Glutamatergic neuron (in vitro differentiated cells): Measurements from ENCODE around the gene DIAPH1. TPM values are rescaled to one million over a fixed set of nuclear protein-coding genes. Genes with fewer than 3 reads are reported as not detected.

Source experiments
- DNase-seq: peaks from one replicate; pipeline ENCODE4 v3.0.0; 2022
- H3K27ac Mint-ChIP-seq: one replicate; pipeline ENCODE4 v1.8.0; 2020; ENCODE audit warnings: mild to moderate bottlenecking, mixed read lengths, inconsistent platforms; ENCODE audit not compliant: unreplicated experiment
- H3K27me3 Mint-ChIP-seq: one replicate; pipeline ENCODE4 v1.8.0; 2020; ENCODE audit warnings: mild to moderate bottlenecking, moderate library complexity, mixed read lengths, inconsistent platforms; ENCODE audit not compliant: unreplicated experiment
- H3K36me3 Mint-ChIP-seq: one replicate; pipeline ENCODE4 v1.8.0; 2020; ENCODE audit warnings: mild to moderate bottlenecking, mixed read lengths, inconsistent platforms; ENCODE audit not compliant: unreplicated experiment
- H3K4me1 Mint-ChIP-seq: one replicate; pipeline ENCODE4 v1.8.0; 2020; ENCODE audit warnings: mild to moderate bottlenecking, low read depth, mixed read lengths, inconsistent platforms; ENCODE audit not compliant: unreplicated experiment
- H3K4me3 Mint-ChIP-seq: one replicate; pipeline ENCODE4 v1.8.0; 2020; ENCODE audit warnings: mild to moderate bottlenecking, mixed read lengths, inconsistent platforms; ENCODE audit not compliant: unreplicated experiment
- H3K9me3 Mint-ChIP-seq: one replicate; pipeline ENCODE4 v1.8.0; 2020; ENCODE audit warnings: mild to moderate bottlenecking, moderate library complexity, mixed read lengths, inconsistent platforms; ENCODE audit not compliant: unreplicated experiment
- CTCF ChIP-seq: fragments of 200-600 bp; sonication (generic); IDR thresholded peaks from one replicate; pipeline ENCODE4 v1.5.0; 2021; ENCODE audit not compliant: partially characterized antibody, unreplicated experiment
- total RNA-seq: library from RNA; stranded (reverse); fragmentation: NEBNext Ultra II Directional; extraction: Animal tissue kit (Norgen Biotek cat#: 25700); gene quantifications from one replicate; pipeline ENCODE4 v1.2.1, GENCODE V29; 2021; ENCODE audit not compliant: unreplicated experiment

Gene DIAPH1
- total RNA-seq, 1 donor from 2014 or later, result 51.6 TPM

- Mint-ChIP-seq H3K9me3 (peaks cover 8% of the 10 kb centered on the region), H3K36me3 (peaks cover 13% of the 10 kb centered on the region), H3K4me3 (no peak overlapping the region), H3K27ac (no peak overlapping the region), H3K27me3 (peaks cover 7% of the 10 kb centered on the region), H3K4me1 (peaks cover 11% of the 10 kb centered on the region)
- TF ChIP-seq CTCF, result no peak
- no peak for DNase-seq
Observed at GRCh38 chr5:141477815-141478214, 141.0 kb downstream of the DIAPH1 start.

DNA sequence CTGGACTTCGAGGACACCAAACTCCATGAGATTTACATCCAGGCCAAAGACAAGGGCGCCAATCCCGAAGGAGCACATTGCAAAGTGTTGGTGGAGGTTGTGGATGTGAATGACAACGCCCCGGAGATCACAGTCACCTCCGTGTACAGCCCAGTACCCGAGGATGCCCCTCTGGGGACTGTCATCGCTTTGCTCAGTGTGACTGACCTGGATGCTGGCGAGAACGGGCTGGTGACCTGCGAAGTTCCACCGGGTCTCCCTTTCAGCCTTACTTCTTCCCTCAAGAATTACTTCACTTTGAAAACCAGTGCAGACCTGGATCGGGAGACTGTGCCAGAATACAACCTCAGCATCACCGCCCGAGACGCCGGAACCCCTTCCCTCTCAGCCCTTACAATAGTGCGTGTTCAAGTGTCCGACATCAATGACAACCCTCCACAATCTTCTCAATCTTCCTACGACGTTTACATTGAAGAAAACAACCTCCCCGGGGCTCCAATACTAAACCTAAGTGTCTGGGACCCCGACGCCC, 141.7 kb downstream of the DIAPH1 start:
- Mint-ChIP-seq H3K4me3 (peak overlapping the region; percentile 96), H3K27ac (no peak overlapping the region), H3K27me3 (peaks cover 7% of the 10 kb centered on the region), H3K4me1 (peaks cover 8% of the 10 kb centered on the region), H3K36me3 (peaks cover 13% of the 10 kb centered on the region), H3K9me3 (peaks cover 8% of the 10 kb centered on the region)
- no peak for DNase-seq
- no peak for TF ChIP-seq CTCF

DNA sequence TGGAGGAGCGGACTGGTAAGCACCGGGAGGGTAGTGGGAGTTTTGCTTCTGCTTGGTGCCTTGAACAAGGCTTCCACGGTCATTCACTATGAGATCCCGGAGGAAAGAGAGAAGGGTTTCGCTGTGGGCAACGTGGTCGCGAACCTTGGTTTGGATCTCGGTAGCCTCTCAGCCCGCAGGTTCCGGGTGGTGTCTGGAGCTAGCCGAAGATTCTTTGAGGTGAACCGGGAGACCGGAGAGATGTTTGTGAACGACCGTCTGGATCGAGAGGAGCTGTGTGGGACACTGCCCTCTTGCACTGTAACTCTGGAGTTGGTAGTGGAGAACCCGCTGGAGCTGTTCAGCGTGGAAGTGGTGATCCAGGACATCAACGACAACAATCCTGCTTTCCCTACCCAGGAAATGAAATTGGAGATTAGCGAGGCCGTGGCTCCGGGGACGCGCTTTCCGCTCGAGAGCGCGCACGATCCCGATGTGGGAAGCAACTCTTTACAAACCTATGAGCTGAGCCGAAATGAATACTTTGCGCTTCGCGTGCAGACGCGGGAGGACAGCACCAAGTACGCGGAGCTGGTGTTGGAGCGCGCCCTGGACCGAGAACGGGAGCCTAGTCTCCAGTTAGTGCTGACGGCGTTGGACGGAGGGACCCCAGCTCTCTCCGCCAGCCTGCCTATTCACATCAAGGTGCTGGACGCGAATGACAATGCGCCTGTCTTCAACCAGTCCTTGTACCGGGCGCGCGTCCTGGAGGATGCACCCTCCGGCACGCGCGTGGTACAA, 142.5 kb downstream of the DIAPH1 start:
- peaks cover 8% of the 10 kb centered on the region for H3K9me3 Mint-ChIP-seq
- peaks cover 7% of the 10 kb centered on the region for H3K27me3 Mint-ChIP-seq
- peak overlapping the region; percentile 96 for H3K4me3 Mint-ChIP-seq
- TF ChIP-seq CTCF, result no peak
- H3K36me3 Mint-ChIP-seq, result peaks cover 13% of the 10 kb centered on the region
- peak overlapping the region; percentile 85 for H3K27ac Mint-ChIP-seq
- DNase-seq, result peak; percentile 42
- H3K4me1 Mint-ChIP-seq, result peaks cover 8% of the 10 kb centered on the region

GRCh38 chr5:141475625-141476131, 143.1 kb downstream of the DIAPH1 start, which contains the start of gene PCDHGC3:
Gene PCDHGC3 (plus strand): TSS chr5:141475966. CDS start chr5:141476117, 151 bp downstream.
- H3K27ac Mint-ChIP-seq, result peak within 1 kb of the TSS; percentile 85
- H3K27me3 Mint-ChIP-seq, result peaks cover 7% of the 10 kb centered on the region
- TF ChIP-seq CTCF, result peak; percentile 25
- H3K4me1 Mint-ChIP-seq, result peaks cover 8% of the 10 kb centered on the region
- DNase-seq, result peak; percentile 81
- peak within 1 kb of the TSS; percentile 96 for H3K4me3 Mint-ChIP-seq
- peaks cover 13% of the 10 kb centered on the region for H3K36me3 Mint-ChIP-seq
- H3K9me3 Mint-ChIP-seq, result peaks cover 6% of the 10 kb centered on the region

GRCh38 chr5:141465351-141465750, 153.4 kb downstream of the DIAPH1 start:
- Mint-ChIP-seq H3K4me3 (no peak overlapping the region), H3K36me3 (no peaks in the 10 kb centered on the region), H3K27me3 (no peaks in the 10 kb centered on the region), H3K9me3 (no peaks in the 10 kb centered on the region), H3K4me1 (no peaks in the 10 kb centered on the region), H3K27ac (no peak overlapping the region)
- no peak for TF ChIP-seq CTCF
- no peak for DNase-seq
